ENCODE data around the gene RNF212.

Gene RNF212

GRCh38 chr4:1069394-1069793, 44.0 kb downstream of the RNF212 start:
- no peak for ATAC-seq
- TF ChIP-seq ZNF8 (CRISPR knock-in tag; IDR thresholded peaks at IDR 0.05) (no peak), TOX (CRISPR knock-in tag; IDR thresholded peaks at IDR 0.05; ENCODE audit: borderline replicate concordance) (no peak), RARB (CRISPR knock-in tag; IDR thresholded peaks at IDR 0.05) (no peak), BACH2 (CRISPR knock-in tag; IDR thresholded peaks at IDR 0.05; ENCODE audit: borderline replicate concordance) (no peak), ZFP30 (CRISPR knock-in tag; IDR thresholded peaks at IDR 0.05) (no peak), CREB5 (CRISPR knock-in tag; IDR thresholded peaks at IDR 0.05; ENCODE audit: low read depth) (no peak), GLIS3 (CRISPR knock-in tag; IDR thresholded peaks at IDR 0.05) (no peak), ISL1 (CRISPR knock-in tag; IDR thresholded peaks at IDR 0.05) (no peak), ZFP3 (CRISPR knock-in tag; IDR thresholded peaks at IDR 0.05) (no peak), ZC3H10 (CRISPR knock-in tag; IDR thresholded peaks at IDR 0.05) (no peak), OSR1 (CRISPR knock-in tag; IDR thresholded peaks at IDR 0.05) (no peak), TSHZ2 (CRISPR knock-in tag; IDR thresholded peaks at IDR 0.05) (no peak), CSRNP3 (CRISPR knock-in tag; IDR thresholded peaks at IDR 0.05) (no peak), TCF4 (CRISPR knock-in tag; IDR thresholded peaks at IDR 0.05; ENCODE audit: borderline replicate concordance) (no peak), ESRRG (CRISPR knock-in tag; IDR thresholded peaks at IDR 0.05) (no peak), PATZ1 (CRISPR knock-in tag; IDR thresholded peaks at IDR 0.05; ENCODE audit: borderline replicate concordance) (no peak), ZNF565 (CRISPR knock-in tag; conservative IDR thresholded peaks at IDR 0.05; ENCODE audit: low read depth) (no peak), ARNTL (CRISPR knock-in tag; IDR thresholded peaks at IDR 0.05; ENCODE audit: borderline replicate concordance, low read depth) (no peak), CSDC2 (CRISPR knock-in tag; IDR thresholded peaks at IDR 0.05) (no peak)

GRCh38 chr4:1065732-1066131, 47.6 kb downstream of the RNF212 start:
- no peak for ATAC-seq
- no peak for TF ChIP-seq TCF4 (CRISPR knock-in tag; IDR thresholded peaks at IDR 0.05; ENCODE audit: borderline replicate concordance)
- TF ChIP-seq BACH2 (CRISPR knock-in tag; IDR thresholded peaks at IDR 0.05; ENCODE audit: borderline replicate concordance), result no peak
- no peak for TF ChIP-seq CSDC2 (CRISPR knock-in tag; IDR thresholded peaks at IDR 0.05)
- TF ChIP-seq TSHZ2 (CRISPR knock-in tag; IDR thresholded peaks at IDR 0.05), result no peak
- no peak for TF ChIP-seq ZNF8 (CRISPR knock-in tag; IDR thresholded peaks at IDR 0.05)
- TF ChIP-seq ARNTL (CRISPR knock-in tag; IDR thresholded peaks at IDR 0.05; ENCODE audit: borderline replicate concordance, low read depth), result no peak
- no peak for TF ChIP-seq POU6F1 (CRISPR knock-in tag; IDR thresholded peaks at IDR 0.05; ENCODE audit: borderline replicate concordance, low read depth)
- TF ChIP-seq PPARA (CRISPR knock-in tag; IDR thresholded peaks at IDR 0.05; ENCODE audit: borderline replicate concordance), result no peak
- no peak for TF ChIP-seq PATZ1 (CRISPR knock-in tag; IDR thresholded peaks at IDR 0.05; ENCODE audit: borderline replicate concordance)
- TF ChIP-seq ZC3H10 (CRISPR knock-in tag; IDR thresholded peaks at IDR 0.05), result no peak
- no peak for TF ChIP-seq TOX (CRISPR knock-in tag; IDR thresholded peaks at IDR 0.05; ENCODE audit: borderline replicate concordance)
- TF ChIP-seq ZFP3 (CRISPR knock-in tag; IDR thresholded peaks at IDR 0.05), result no peak
- TF ChIP-seq ZNF565 (CRISPR knock-in tag; conservative IDR thresholded peaks at IDR 0.05; ENCODE audit: low read depth), result no peak
- no peak for TF ChIP-seq ESRRG (CRISPR knock-in tag; IDR thresholded peaks at IDR 0.05)
- TF ChIP-seq RARB (CRISPR knock-in tag; IDR thresholded peaks at IDR 0.05), result no peak
- no peak for TF ChIP-seq OSR1 (CRISPR knock-in tag; IDR thresholded peaks at IDR 0.05)
- no peak for TF ChIP-seq CREB5 (CRISPR knock-in tag; IDR thresholded peaks at IDR 0.05; ENCODE audit: low read depth)
- TF ChIP-seq ZNF70 (CRISPR knock-in tag; IDR thresholded peaks at IDR 0.05), result no peak
